Stimulated activated CD8-positive, alpha-beta memory T cell treated with anti-CD3 and anti-CD28 coated beads, Interleukin-7, amount 100 ng/mL, for 24 hours (primary cell): Measurements from ENCODE around the gene IRF2.

Experiments used
- DNase-seq: peaks from one replicate; pipeline ENCODE4 v3.0.0-alpha.2; 2020; ENCODE audit warnings: low read depth

Gene IRF2

GRCh38 chr4:184368290-184368689 is 106.1 kb downstream of the IRF2 start:
- DNase-seq = no peak

- DNase-seq = no peak
Observed at GRCh38 chr4:184364100-184364921, 110.0 kb downstream of the IRF2 start.

GRCh38 chr4:184363258-184363657 is 111.1 kb downstream of the IRF2 start:
- no peak for DNase-seq

GRCh38 chr4:184362396-184362795 is 112.0 kb downstream of the IRF2 start:
- DNase-seq = no peak

GRCh38 chr4:184361443-184361842 is 112.9 kb downstream of the IRF2 start:
- DNase-seq = no peak

GRCh38 chr4:184359888-184360287 is 114.5 kb downstream of the IRF2 start:
- DNase-seq = no peak

GRCh38 chr4:184358521-184359232 is 115.7 kb downstream of the IRF2 start:
- no peak for DNase-seq

GRCh38 chr4:184357772-184358171 is 116.6 kb downstream of the IRF2 start:
- no peak for DNase-seq

- DNase-seq = no peak
Observed at GRCh38 chr4:184357165-184357564, 117.2 kb downstream of the IRF2 start.

- DNase-seq = no peak
Observed at GRCh38 chr4:184356366-184356765, 118.0 kb downstream of the IRF2 start.

GRCh38 chr4:184355857-184356256 is 118.5 kb downstream of the IRF2 start:
- no peak for DNase-seq

GRCh38 chr4:184355111-184355604 is 119.2 kb downstream of the IRF2 start:
- DNase-seq = no peak

GRCh38 chr4:184352891-184353290 is 121.5 kb downstream of the IRF2 start:
- DNase-seq = no peak

- no peak for DNase-seq
Observed at GRCh38 chr4:184351560-184352451, 122.5 kb downstream of the IRF2 start.

GRCh38 chr4:184350964-184351363 is 123.4 kb downstream of the IRF2 start:
- DNase-seq = no peak

- DNase-seq = no peak
Observed at GRCh38 chr4:184350213-184350817, 124.0 kb downstream of the IRF2 start.

- DNase-seq = no peak
Observed at GRCh38 chr4:184349283-184350039, 124.9 kb downstream of the IRF2 start.

- no peak for DNase-seq
Observed at GRCh38 chr4:184348311-184349233, 125.8 kb downstream of the IRF2 start.

GRCh38 chr4:184347251-184348239 is 126.8 kb downstream of the IRF2 start:
- no peak for DNase-seq
